HG03565 (cell line): ENCODE measurements around the gene PGPEP1.

ENCODE experiments used
- ATAC-seq: cut with Tn5 transposase; IDR thresholded peaks from one replicate; pipeline ENCODE4 v1.9.1; 2021; ENCODE audit warnings: mild to moderate bottlenecking, moderate library complexity; ENCODE audit not compliant: unreplicated experiment

The PGPEP1 gene

DNA sequence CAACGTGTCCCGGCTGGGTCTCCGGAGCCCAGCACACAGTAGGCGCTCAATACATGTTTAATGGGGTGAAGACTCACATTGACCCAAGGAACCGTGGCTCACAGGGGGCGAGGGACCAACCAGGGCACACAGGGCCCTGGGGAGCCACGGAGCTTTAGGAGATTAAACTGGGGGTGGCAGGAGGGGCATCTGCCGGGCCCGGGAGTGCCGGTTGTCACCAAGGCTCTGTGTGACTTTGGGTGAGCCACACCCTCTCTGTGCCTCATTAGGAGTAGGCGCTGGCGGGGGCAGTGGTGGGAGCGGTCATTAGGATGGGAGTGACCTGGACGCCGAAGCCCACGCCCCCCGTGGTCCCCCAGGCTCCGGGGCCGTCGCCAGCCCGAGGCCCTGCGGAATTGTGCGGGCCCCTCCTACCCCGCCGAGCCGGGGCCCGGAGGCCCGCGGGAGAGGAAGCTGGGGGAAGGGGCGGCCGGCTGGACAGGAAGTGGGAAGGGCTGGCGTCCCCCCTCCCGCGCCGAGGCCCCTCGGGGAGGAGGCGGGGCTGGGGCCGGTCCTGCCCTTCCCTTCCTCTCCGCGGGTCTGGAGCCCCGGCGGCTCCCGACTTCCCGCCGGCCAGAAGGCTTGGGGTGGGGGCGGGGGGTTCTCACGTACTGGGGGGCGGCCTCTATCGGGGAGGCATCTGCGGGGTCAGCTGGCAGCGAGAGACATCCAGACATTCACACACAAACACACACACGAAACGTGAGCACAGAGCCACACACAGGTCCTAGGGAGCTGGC lies 77.0 kb downstream of the PGPEP1 start:
- ATAC-seq: no peak

DNA sequence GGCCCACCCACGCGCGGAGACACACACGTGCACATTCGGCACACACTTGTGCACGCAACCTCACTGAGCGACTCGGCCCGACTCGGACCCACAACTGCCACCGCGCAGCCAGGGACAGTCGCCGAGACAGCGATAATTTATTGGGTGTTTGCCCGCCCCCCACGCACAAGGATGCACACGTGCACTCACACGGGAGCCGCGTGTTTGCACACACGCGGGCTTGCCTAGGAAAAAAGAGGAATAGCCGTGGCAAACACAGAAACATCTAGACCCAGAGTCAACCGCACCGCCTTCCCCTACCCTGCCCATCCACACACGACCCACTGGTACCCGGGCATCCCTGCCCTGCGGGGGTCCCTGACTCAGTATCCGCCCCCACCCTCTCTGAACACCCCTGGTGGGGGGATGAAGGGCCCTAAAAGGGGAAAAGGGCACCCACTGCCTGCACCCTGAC lies 77.7 kb downstream of the PGPEP1 start:
- ATAC-seq: no peak

DNA sequence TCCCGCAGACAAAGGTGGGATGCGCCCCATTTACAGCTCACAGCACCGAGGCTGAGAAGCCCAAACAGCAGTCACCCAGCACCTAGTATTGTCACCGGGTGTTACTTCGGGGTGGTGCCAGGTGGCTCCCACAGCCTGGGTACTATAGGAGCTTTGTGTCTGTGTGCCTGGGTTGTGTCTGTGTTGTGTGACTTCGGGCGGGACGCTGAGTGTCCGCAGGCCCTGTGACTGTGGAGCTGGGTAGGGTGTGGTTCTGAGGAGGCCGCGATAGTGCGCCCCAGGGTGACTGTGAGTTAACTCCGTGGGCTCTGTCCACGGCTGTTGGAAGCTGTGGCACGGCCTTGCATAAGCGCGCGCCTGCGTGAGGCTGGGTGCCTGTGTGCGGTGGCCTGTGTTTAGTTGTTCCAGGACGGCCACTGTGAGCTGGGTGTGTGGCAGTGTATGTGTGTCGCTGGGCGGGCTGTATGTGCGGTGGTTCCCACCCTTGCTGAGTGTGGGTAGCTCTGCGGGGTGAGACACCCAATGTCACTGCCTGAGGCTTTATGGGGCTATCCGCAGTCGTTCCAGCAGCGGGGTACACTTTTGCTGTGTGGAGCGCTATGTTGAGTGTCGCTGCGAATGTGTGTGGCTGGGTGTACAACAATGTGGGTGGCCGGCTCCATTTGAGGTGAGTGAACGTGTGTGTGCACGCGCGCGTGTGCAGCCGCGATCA lies 78.2 kb downstream of the PGPEP1 start:
- ATAC-seq: peak; percentile 4

DNA sequence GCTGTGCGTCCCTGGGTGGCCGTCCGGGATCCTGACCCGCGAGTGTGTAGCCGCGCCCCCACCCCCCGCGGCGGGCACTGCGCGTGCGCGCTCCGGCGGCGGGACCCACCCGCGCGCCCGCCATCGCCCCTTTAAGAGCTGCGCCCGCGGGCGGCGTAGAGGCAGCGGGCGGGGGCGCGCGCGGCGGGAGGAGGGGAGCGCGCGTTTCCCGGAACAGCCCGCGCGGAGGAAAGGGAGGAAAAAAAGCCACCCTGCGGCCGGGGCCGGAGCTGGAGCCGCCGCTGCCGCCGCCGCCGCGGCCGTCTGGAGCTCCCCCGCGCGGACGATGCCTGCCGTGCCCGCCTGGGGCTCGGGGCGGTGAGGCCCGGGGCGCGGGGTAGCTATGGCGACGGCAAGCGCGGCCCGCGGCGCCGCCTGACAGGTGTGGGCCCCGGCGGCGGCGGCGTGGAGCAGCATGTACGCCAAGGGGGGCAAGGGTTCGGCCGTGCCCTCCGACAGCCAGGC lies 78.8 kb downstream of the PGPEP1 start, which contains the start of gene SSBP4:
Gene SSBP4 (plus strand): TSS at position 204 of the 504 bp plus-strand sequence. CDS start 251 bp downstream, at position 455.
- ATAC-seq: peak; percentile 32
